AG04450 (cell line): ENCODE data around the gene IGSF8. TPM values are rescaled to one million over a fixed set of nuclear protein-coding genes. Genes with fewer than 3 reads are reported as not detected.

Experiments
- CTCF ChIA-PET: fragments of 300-600, 350-600 bp; formaldehyde crosslinking; extraction: SDS; loops from one replicate; lab custom pipeline; 2022; ENCODE audit warnings: antibody characterized with exemption, inconsistent platforms; lab: Charles Lee
- POLR2A ChIA-PET: fragments of 350-600 bp; formaldehyde crosslinking; extraction: SDS; loops from one replicate; lab custom pipeline; 2021; ENCODE audit warnings: antibody characterized with exemption, inconsistent platforms; lab: Yijun Ruan, JAX
- DNase-seq: peaks from one replicate; pipeline ENCODE4 v3.0.0-alpha.2; 2011; ENCODE audit warnings: low read depth, low spot score
- H3K27ac ChIP-seq: one replicate; pipeline ENCODE4 v1.5.1; 2012; ENCODE audit warnings: low read depth, low read length, control low read depth
- H3K27me3 ChIP-seq: one replicate; pipeline ENCODE4 v1.6.0; 2012; ENCODE audit warnings: low read length; ENCODE audit not compliant: control insufficient read depth, insufficient read depth
- H3K4me3 ChIP-seq: 2 replicates; pipeline ENCODE4 v1.5.1; 2011; ENCODE audit warnings: mild to moderate bottlenecking, low read depth, low read length, control low read depth
- H3K9me3 ChIP-seq: 2 replicates; pipeline ENCODE4 v1.5.1; 2012; ENCODE audit warnings: low read length; ENCODE audit not compliant: control insufficient read depth, insufficient read depth
- CTCF ChIP-seq: IDR thresholded peaks from 2 replicates; pipeline ENCODE4 v1.5.1; 2011; ENCODE audit warnings: low read depth, low read length, control low read depth, inconsistent platforms
- polyA plus RNA-seq: library from polyadenylated mRNA; depleted of rRNA; stranded (reverse); fragments of >200 nt; gene quantifications from 2 replicates; pipeline ENCODE4 v1.2.3, GENCODE V29; 2011

IGSF8 gene
- polyA plus RNA-seq, 1 experiment: 12.7 TPM

GRCh38 chr1:160134791-160135572 lies 36.6 kb upstream of the IGSF8 start:
- Histone ChIP-seq H3K4me3 (no peak overlapping the region), H3K27me3 (peaks cover 17% of the 10 kb centered on the region), H3K27ac (no peak overlapping the region), H3K9me3 (peaks cover 3% of the 10 kb centered on the region; the same call in 1 of the 2 replicates)
- no peak for DNase-seq
- ChIA-PET POLR2A (no interaction called here), CTCF (no interaction called here)
- TF ChIP-seq CTCF: no peak

- Histone ChIP-seq H3K9me3 (peaks cover 4% of the 10 kb centered on the region; the same call in 1 of the 2 replicates), H3K27me3 (peaks cover 17% of the 10 kb centered on the region), H3K27ac (no peak overlapping the region), H3K4me3 (no peak overlapping the region)
- CTCF ChIA-PET: no interaction called here
- no peak for TF ChIP-seq CTCF
- POLR2A ChIA-PET: no interaction called here
- no peak for DNase-seq
Observed at GRCh38 chr1:160133990-160134770, 35.8 kb upstream of the IGSF8 start.

GRCh38 chr1:160131803-160132565 lies 33.6 kb upstream of the IGSF8 start:
- ChIA-PET CTCF (interaction anchor here (1.0 to 1.8 kb wide), 3 partner anchors 30 to 61 kb away, joined by 3 to 6 read pairs (median 4); no protein-coding TSS in a partner anchor), POLR2A (no interaction called here)
- Histone ChIP-seq H3K9me3 (peaks cover 4% of the 10 kb centered on the region; the same call in 1 of the 2 replicates), H3K27ac (no peak overlapping the region), H3K4me3 (no peak overlapping the region), H3K27me3 (peaks cover 15% of the 10 kb centered on the region)
- no peak for DNase-seq
- TF ChIP-seq CTCF: no peak

- Histone ChIP-seq H3K9me3 (peaks cover 4% of the 10 kb centered on the region; the same call in 1 of the 2 replicates), H3K27me3 (peaks cover 13% of the 10 kb centered on the region), H3K4me3 (no peak overlapping the region), H3K27ac (no peak overlapping the region)
- CTCF ChIA-PET: interaction anchor here (1.2 to 1.8 kb wide), 3 partner anchors 62 to 161 kb away, joined by 3 to 6 read pairs (median 5); no protein-coding TSS in a partner anchor
- DNase-seq: no peak
- TF ChIP-seq CTCF: no peak
- POLR2A ChIA-PET: no interaction called here
Observed at GRCh38 chr1:160130939-160131338, 32.5 kb upstream of the IGSF8 start.
